ENCODE results near the gene TMEM200A. TPM values are rescaled to one million over a fixed set of nuclear protein-coding genes. Genes with fewer than 3 reads are reported as not detected.

Gene TMEM200A
- total and polyA plus RNA-seq, 2 donors (not counting 1 experiment from before 2014, with no cell fraction given), result 50.2 to 51.7 TPM

DNA sequence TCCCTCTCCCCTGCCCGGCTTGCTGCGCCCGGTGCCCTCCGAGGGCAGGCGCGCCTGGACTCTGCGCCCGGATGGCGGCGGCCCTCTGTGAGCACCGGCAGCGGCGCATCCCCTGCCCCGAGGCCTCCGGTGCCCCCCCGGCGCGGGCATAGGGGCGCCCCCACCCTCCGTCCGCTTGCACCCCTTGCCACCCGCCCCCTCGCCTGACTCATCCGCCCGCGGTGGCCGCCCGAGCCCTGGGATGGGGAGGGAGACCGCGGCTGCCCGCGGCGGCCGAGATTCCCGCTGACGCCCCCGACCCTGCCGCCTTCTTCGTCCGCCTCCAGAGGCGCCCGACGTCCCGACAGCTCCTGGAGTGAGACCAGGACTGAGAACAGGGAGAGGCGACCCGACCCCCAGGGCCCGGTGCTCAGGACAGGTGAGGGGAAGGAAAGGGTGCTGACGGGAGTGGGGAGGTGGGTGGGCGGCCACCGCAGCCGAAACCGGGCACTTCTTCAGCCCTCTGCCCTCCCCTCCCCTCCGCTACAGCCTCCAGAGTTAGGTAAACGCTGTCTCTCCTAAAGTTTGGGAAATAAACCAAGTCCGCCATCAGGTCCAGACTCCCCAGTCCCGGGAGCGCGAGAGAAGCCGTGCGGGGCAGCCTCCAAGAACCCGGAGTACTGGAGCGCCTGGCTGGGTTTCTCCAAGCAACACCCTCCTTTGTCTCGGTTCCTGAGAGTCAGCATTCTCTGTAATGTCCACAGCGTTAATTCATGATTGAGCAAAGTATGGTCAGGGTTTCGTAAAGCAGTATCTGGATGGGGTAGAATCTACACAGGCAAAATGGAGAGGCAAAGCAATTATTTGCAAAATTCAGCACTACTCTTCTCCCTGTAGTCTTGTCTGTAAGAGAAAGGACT, 539 bp downstream of the TMEM200A start:
- Histone ChIP-seq H3K36me3 (ENCODE audit: control insufficient read depth, insufficient read depth, low read length) (no peaks in the 10 kb centered on the region), H4K20me1 (ENCODE audit: control insufficient read depth, extremely low read depth, insufficient read depth, low read length) (no peaks in the 10 kb centered on the region), H2AFZ (ENCODE audit: low read length) (peak overlapping the region; percentile 93), H3K9ac (ENCODE audit: insufficient read depth, low read length) (peak overlapping the region; percentile 85), H3K79me2 (ENCODE audit: control insufficient read depth, insufficient read depth, low read length) (peaks cover 53% of the 10 kb centered on the region), H3K27ac (ENCODE audit: insufficient read depth, low read length) (peak overlapping the region; percentile 86), H3K9me3 (ENCODE audit: control insufficient read depth, insufficient read depth, low read depth, low read length) (no peaks in the 10 kb centered on the region), H3K27me3 (ENCODE audit: control insufficient read depth, insufficient read depth, low read length) (no peaks in the 10 kb centered on the region), H3K4me3 (replicated peaks in 1 of 4; ENCODE audit: control extremely low read depth in 1 of 4, insufficient read depth in 1 of 4, low read depth in 3 of 4, low read length in 4 of 4) (peak overlapping the region; percentile 83 to 94 (median 88)), H3K4me1 (ENCODE audit: control insufficient read depth, extremely low read depth, insufficient read depth, low read length) (peaks cover 4% of the 10 kb centered on the region), H3K4me2 (ENCODE audit: extremely low read depth, insufficient read depth, low read length) (peak overlapping the region; percentile 88)
- peak; percentile 65 to 79 for DNase-seq (ENCODE audit: low read depth in 2 of 2)
- no peak for TF ChIP-seq EZH2 (IDR thresholded peaks at IDR 0.05; ENCODE audit: low read length, missing control alignments)
- TF ChIP-seq, protein P1, sequence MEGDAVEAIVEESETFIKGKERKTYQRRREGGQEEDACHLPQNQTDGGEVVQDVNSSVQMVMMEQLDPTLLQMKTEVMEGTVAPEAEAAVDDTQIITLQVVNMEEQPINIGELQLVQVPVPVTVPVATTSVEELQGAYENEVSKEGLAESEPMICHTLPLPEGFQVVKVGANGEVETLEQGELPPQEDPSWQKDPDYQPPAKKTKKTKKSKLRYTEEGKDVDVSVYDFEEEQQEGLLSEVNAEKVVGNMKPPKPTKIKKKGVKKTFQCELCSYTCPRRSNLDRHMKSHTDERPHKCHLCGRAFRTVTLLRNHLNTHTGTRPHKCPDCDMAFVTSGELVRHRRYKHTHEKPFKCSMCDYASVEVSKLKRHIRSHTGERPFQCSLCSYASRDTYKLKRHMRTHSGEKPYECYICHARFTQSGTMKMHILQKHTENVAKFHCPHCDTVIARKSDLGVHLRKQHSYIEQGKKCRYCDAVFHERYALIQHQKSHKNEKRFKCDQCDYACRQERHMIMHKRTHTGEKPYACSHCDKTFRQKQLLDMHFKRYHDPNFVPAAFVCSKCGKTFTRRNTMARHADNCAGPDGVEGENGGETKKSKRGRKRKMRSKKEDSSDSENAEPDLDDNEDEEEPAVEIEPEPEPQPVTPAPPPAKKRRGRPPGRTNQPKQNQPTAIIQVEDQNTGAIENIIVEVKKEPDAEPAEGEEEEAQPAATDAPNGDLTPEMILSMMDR (conservative IDR thresholded peaks at IDR 0.05 in 1 of 2, IDR thresholded peaks at IDR 0.05 in 1 of 2; ENCODE audit: low read depth in 1 of 2, low read length in 2 of 2), result peak in 1 of 2 donors; percentile 34

DNA sequence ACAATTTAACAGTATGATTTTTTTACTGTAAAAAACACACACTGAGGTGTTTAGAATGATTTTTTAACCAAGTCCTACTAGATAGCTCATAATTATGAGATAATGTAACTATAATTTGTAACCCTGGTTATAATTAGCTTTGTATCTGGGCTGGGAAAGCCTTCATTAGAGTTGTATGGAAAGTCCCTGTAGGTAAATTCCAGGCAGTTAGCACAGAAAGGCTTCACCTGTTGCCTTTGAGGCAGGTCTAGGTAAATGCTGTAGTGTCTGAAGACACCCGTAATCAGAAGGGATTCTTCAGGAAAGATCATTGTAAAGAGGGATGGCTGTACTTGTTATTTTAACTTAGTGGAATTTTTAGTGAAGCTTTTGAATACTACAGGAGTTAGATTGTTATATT, 1.9 kb downstream of the TMEM200A start:
- Histone ChIP-seq H2AFZ (ENCODE audit: low read length) (no peak overlapping the region), H3K79me2 (ENCODE audit: control insufficient read depth, insufficient read depth, low read length) (peaks cover 65% of the 10 kb centered on the region), H3K4me3 (replicated peaks in 1 of 4; ENCODE audit: control extremely low read depth in 1 of 4, insufficient read depth in 1 of 4, low read depth in 3 of 4, low read length in 4 of 4) (peak overlapping the region; percentile 83 to 94 (median 88)), H4K20me1 (ENCODE audit: control insufficient read depth, extremely low read depth, insufficient read depth, low read length) (no peaks in the 10 kb centered on the region), H3K9me3 (ENCODE audit: control insufficient read depth, insufficient read depth, low read depth, low read length) (no peaks in the 10 kb centered on the region), H3K9ac (ENCODE audit: insufficient read depth, low read length) (no peak overlapping the region), H3K27ac (ENCODE audit: insufficient read depth, low read length) (no peak overlapping the region), H3K27me3 (ENCODE audit: control insufficient read depth, insufficient read depth, low read length) (no peaks in the 10 kb centered on the region), H3K36me3 (ENCODE audit: control insufficient read depth, insufficient read depth, low read length) (no peaks in the 10 kb centered on the region), H3K4me2 (ENCODE audit: extremely low read depth, insufficient read depth, low read length) (peak overlapping the region; percentile 88), H3K4me1 (ENCODE audit: control insufficient read depth, extremely low read depth, insufficient read depth, low read length) (peaks cover 11% of the 10 kb centered on the region)
- no peak for DNase-seq (ENCODE audit: low read depth in 2 of 2)
- TF ChIP-seq, protein P1 (conservative IDR thresholded peaks at IDR 0.05 in 1 of 2, IDR thresholded peaks at IDR 0.05 in 1 of 2; ENCODE audit: low read depth in 1 of 2, low read length in 2 of 2), result no peak
- TF ChIP-seq EZH2 (IDR thresholded peaks at IDR 0.05; ENCODE audit: low read length, missing control alignments), result no peak

DNA sequence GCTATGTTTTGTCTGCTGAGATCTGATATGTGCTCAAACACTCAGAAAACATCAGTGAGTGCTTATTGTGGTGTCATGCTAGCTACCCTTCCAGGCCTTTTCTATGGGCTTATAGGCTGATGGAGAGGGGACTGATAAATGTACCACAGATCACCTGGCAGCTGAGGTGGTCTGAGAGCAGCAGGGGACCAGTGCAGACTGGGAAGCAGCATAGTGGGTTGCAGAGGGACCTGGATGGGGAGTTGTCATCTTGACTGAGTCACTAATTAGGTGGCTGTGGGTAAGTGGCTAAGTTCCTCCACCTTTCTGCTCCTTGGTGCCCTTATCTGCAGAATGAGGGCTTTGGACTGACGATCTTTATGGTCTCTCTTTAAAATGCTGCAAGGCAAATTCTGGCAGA, 2.8 kb downstream of the TMEM200A start:
- Histone ChIP-seq H3K4me3 (replicated peaks in 1 of 4; ENCODE audit: control extremely low read depth in 1 of 4, insufficient read depth in 1 of 4, low read depth in 3 of 4, low read length in 4 of 4) (peak overlapping the region in 3 of 4 experiments; percentile 83 to 94 (median 89)), H3K27ac (ENCODE audit: insufficient read depth, low read length) (no peak overlapping the region), H3K4me1 (ENCODE audit: control insufficient read depth, extremely low read depth, insufficient read depth, low read length) (peaks cover 11% of the 10 kb centered on the region), H3K27me3 (ENCODE audit: control insufficient read depth, insufficient read depth, low read length) (no peaks in the 10 kb centered on the region), H2AFZ (ENCODE audit: low read length) (no peak overlapping the region), H3K4me2 (ENCODE audit: extremely low read depth, insufficient read depth, low read length) (peak overlapping the region; percentile 88), H4K20me1 (ENCODE audit: control insufficient read depth, extremely low read depth, insufficient read depth, low read length) (no peaks in the 10 kb centered on the region), H3K9ac (ENCODE audit: insufficient read depth, low read length) (no peak overlapping the region), H3K9me3 (ENCODE audit: control insufficient read depth, insufficient read depth, low read depth, low read length) (no peaks in the 10 kb centered on the region), H3K79me2 (ENCODE audit: control insufficient read depth, insufficient read depth, low read length) (peaks cover 73% of the 10 kb centered on the region), H3K36me3 (ENCODE audit: control insufficient read depth, insufficient read depth, low read length) (no peaks in the 10 kb centered on the region)
- TF ChIP-seq EZH2 (IDR thresholded peaks at IDR 0.05; ENCODE audit: low read length, missing control alignments), result no peak
- TF ChIP-seq, protein P1 (conservative IDR thresholded peaks at IDR 0.05 in 1 of 2, IDR thresholded peaks at IDR 0.05 in 1 of 2; ENCODE audit: low read depth in 1 of 2, low read length in 2 of 2), result no peak
- no peak for DNase-seq (ENCODE audit: low read depth in 2 of 2)
